Fibroblast of lung (primary cell): ENCODE measurements around the gene SEL1L. TPM values are rescaled to one million over a fixed set of nuclear protein-coding genes. Genes with fewer than 3 reads are reported as not detected.

Experiments used
- DNase-seq, 2 donors: peaks; one replicate each; pipeline versions ENCODE4 v3.0.0 to v3.0.0-alpha.2; 2010; ENCODE audit warnings: low read depth in 2 of 2
- H2AFZ ChIP-seq: 2 replicates; pipeline ENCODE4 v1.5.1; 2012; ENCODE audit warnings: low read length, control low read depth, inconsistent platforms
- H3K27ac ChIP-seq: 2 replicates; pipeline ENCODE4 v1.5.1; 2011; ENCODE audit warnings: low read length, control low read depth; ENCODE audit not compliant: insufficient read depth
- H3K27me3 ChIP-seq: 2 replicates; pipeline ENCODE4 v1.5.1; 2011; ENCODE audit warnings: mild to moderate bottlenecking, low read length; ENCODE audit not compliant: control insufficient read depth, insufficient read depth
- H3K36me3 ChIP-seq: 2 replicates; pipeline ENCODE4 v1.5.1; 2011; ENCODE audit warnings: low read length; ENCODE audit not compliant: control insufficient read depth, insufficient read depth
- H3K4me1 ChIP-seq: 2 replicates; pipeline ENCODE4 v1.5.1; 2011; ENCODE audit warnings: low read length; ENCODE audit not compliant: control insufficient read depth, insufficient read depth; ENCODE audit errors: extremely low read depth
- H3K4me2 ChIP-seq: 2 replicates; pipeline ENCODE4 v1.5.1; 2011; ENCODE audit warnings: low read length, control low read depth; ENCODE audit not compliant: insufficient read depth; ENCODE audit errors: extremely low read depth
- H3K4me3 ChIP-seq, 4 experiments: fragments of 200-600 bp in 1 of 4; sonication (generic) in 1 of 4; replicated peaks in 1 of 4; 2 replicates each; pipeline ENCODE4 v1.5.1; 2011 to 2016; ENCODE audit warnings: low read length in 4 of 4, low read depth in 3 of 4, mild to moderate bottlenecking in 3 of 4, control low read depth in 2 of 4, inconsistent platforms in 1 of 4, mixed read lengths in 1 of 4; ENCODE audit not compliant: insufficient read depth in 1 of 4; ENCODE audit errors: control extremely low read depth in 1 of 4
- H3K79me2 ChIP-seq: 2 replicates; pipeline ENCODE4 v1.5.1; 2012; ENCODE audit warnings: mild to moderate bottlenecking, low read length, inconsistent platforms; ENCODE audit not compliant: control insufficient read depth, insufficient read depth
- H3K9ac ChIP-seq: 2 replicates; pipeline ENCODE4 v1.5.1; 2011; ENCODE audit warnings: mild to moderate bottlenecking, low read length, control low read depth; ENCODE audit not compliant: insufficient read depth
- H3K9me3 ChIP-seq: 2 replicates; pipeline ENCODE4 v1.5.1; 2012; ENCODE audit warnings: low read depth, low read length; ENCODE audit not compliant: control insufficient read depth, insufficient read depth
- H4K20me1 ChIP-seq: 2 replicates; pipeline ENCODE4 v1.5.1; 2011; ENCODE audit warnings: low read length; ENCODE audit not compliant: control insufficient read depth, insufficient read depth; ENCODE audit errors: extremely low read depth
- CTCF ChIP-seq, 2 donors: IDR thresholded peaks in 1 of 2; conservative IDR thresholded peaks in 1 of 2; 1 replicate in 1 of 2; 2 replicates in 1 of 2; pipeline ENCODE4 v1.5.1; 2011 to 2012; ENCODE audit warnings: low read length in 2 of 2, control low read depth in 1 of 2, inconsistent platforms in 1 of 2, low read depth in 1 of 2, mild to moderate bottlenecking in 1 of 2
- EZH2 ChIP-seq: IDR thresholded peaks from 2 replicates; pipeline ENCODE4 v1.5.1; 2012; ENCODE audit warnings: low read length, control low read depth, mild to moderate bottlenecking; ENCODE audit errors: missing control alignments
- polyA plus RNA-seq, 2 donors: library from polyadenylated mRNA; depleted of rRNA in 1 of 2; stranded (reverse) in 1 of 2; unstranded in 1 of 2; fragments of >200 nt; gene quantifications; 2 replicates each; pipeline ENCODE4 v1.2.1, GENCODE V29; 2011 to 2012; ENCODE audit warnings: missing spikeins in 1 of 2
- total RNA-seq: library from RNA; depleted of rRNA; stranded (reverse); fragments of >200 nt; gene quantifications from 2 replicates; pipeline ENCODE4 v1.2.1, GENCODE V29; 2014

The SEL1L gene
- total and polyA plus RNA-seq, 2 donors (not counting 1 experiment from before 2014, with no cell fraction given) = 39.3 to 143 TPM

- TF ChIP-seq EZH2 = peak; percentile 58
- TF ChIP-seq CTCF (conservative IDR thresholded peaks at IDR 0.05 in 1 of 2, IDR thresholded peaks at IDR 0.05 in 1 of 2; ENCODE audit: low read depth in 1 of 2, low read length in 2 of 2) = no peak
- H3K9me3 ChIP-seq = no peaks in the 10 kb centered on the region
Measured at GRCh38 chr14:81435391-81436295, 98.0 kb downstream of the SEL1L start.

GRCh38 chr14:81435048-81435390, 98.6 kb downstream of the SEL1L start:
- Histone ChIP-seq H3K4me3 (peak overlapping the region in 1 of 4 experiments; percentile 66), H3K27ac (no peak overlapping the region), H3K27me3 (peaks cover 43% of the 10 kb centered on the region), H2AFZ (no peak overlapping the region), H4K20me1 (no peaks in the 10 kb centered on the region), H3K4me1 (peaks cover 3% of the 10 kb centered on the region), H3K36me3 (no peaks in the 10 kb centered on the region), H3K9me3 (no peaks in the 10 kb centered on the region), H3K79me2 (no peaks in the 10 kb centered on the region), H3K4me2 (no peak overlapping the region), H3K9ac (no peak overlapping the region)
- TF ChIP-seq EZH2 (no peak), CTCF (conservative IDR thresholded peaks at IDR 0.05 in 1 of 2, IDR thresholded peaks at IDR 0.05 in 1 of 2; ENCODE audit: low read depth in 1 of 2, low read length in 2 of 2) (no peak)
- no peak for DNase-seq

More at GRCh38 chr14:81435391-81436295, 98.0 kb downstream of the SEL1L start:
- H3K4me3 ChIP-seq = peak overlapping the region; percentile 25 to 66 (median 38)
- H4K20me1 ChIP-seq = no peaks in the 10 kb centered on the region
- H3K27ac ChIP-seq = no peak overlapping the region
- peak overlapping the region; percentile 7 for H3K9ac ChIP-seq
- H3K79me2 ChIP-seq = no peaks in the 10 kb centered on the region
- H3K4me1 ChIP-seq = peaks cover 3% of the 10 kb centered on the region
- H3K4me2 ChIP-seq = peak overlapping the region; percentile 81
- no peak overlapping the region for H2AFZ ChIP-seq
- H3K36me3 ChIP-seq = no peaks in the 10 kb centered on the region
- peak; percentile 23 to 44 for DNase-seq
- peaks cover 43% of the 10 kb centered on the region for H3K27me3 ChIP-seq

- no peaks in the 10 kb centered on the region for H3K36me3 ChIP-seq
- H3K79me2 ChIP-seq = no peaks in the 10 kb centered on the region
- no peak overlapping the region for H3K27ac ChIP-seq
- H3K9ac ChIP-seq = no peak overlapping the region
- H3K4me2 ChIP-seq = no peak overlapping the region
- H3K9me3 ChIP-seq = no peaks in the 10 kb centered on the region
- no peak overlapping the region for H2AFZ ChIP-seq
- no peak overlapping the region for H3K4me3 ChIP-seq
- H4K20me1 ChIP-seq = no peaks in the 10 kb centered on the region
- TF ChIP-seq EZH2 = no peak
- H3K4me1 ChIP-seq = peaks cover 3% of the 10 kb centered on the region
- H3K27me3 ChIP-seq = peaks cover 43% of the 10 kb centered on the region
- no peak for DNase-seq
Measured at GRCh38 chr14:81434230-81434629, 99.4 kb downstream of the SEL1L start.
